ENCODE data around the gene PTPRR. TPM values are rescaled to one million over a fixed set of nuclear protein-coding genes. Genes with fewer than 3 reads are reported as not detected.

The PTPRR gene
- total RNA-seq, 1 experiment from 2014 or later, result 1.3 TPM

- no peaks in the 10 kb centered on the region for H3K27me3 ChIP-seq (replicated peaks; ENCODE audit: control insufficient read depth, insufficient read depth, low read length)
- ChIA-PET POLR2A (interaction anchor here (0.6 kb wide), 1 partner anchor 256 kb away, joined by 3 read pairs; no protein-coding TSS in a partner anchor), CTCF (interaction anchor here (0.6 to 1.1 kb wide), 4 partner anchors 23 to 922 kb away, joined by 3 to 5 read pairs (median 4); no protein-coding TSS in a partner anchor)
- H3K4me1 ChIP-seq, result peaks cover 28% of the 10 kb centered on the region
- peak overlapping the region; percentile 39 for H3K27ac Mint-ChIP-seq (ENCODE audit: unreplicated experiment)
- TF ChIP-seq, protein P1, sequence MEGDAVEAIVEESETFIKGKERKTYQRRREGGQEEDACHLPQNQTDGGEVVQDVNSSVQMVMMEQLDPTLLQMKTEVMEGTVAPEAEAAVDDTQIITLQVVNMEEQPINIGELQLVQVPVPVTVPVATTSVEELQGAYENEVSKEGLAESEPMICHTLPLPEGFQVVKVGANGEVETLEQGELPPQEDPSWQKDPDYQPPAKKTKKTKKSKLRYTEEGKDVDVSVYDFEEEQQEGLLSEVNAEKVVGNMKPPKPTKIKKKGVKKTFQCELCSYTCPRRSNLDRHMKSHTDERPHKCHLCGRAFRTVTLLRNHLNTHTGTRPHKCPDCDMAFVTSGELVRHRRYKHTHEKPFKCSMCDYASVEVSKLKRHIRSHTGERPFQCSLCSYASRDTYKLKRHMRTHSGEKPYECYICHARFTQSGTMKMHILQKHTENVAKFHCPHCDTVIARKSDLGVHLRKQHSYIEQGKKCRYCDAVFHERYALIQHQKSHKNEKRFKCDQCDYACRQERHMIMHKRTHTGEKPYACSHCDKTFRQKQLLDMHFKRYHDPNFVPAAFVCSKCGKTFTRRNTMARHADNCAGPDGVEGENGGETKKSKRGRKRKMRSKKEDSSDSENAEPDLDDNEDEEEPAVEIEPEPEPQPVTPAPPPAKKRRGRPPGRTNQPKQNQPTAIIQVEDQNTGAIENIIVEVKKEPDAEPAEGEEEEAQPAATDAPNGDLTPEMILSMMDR (IDR thresholded peaks at IDR 0.05; ENCODE audit: insufficient read depth in 1 of 2, low read depth in 1 of 2, low read length in 1 of 2, severe bottlenecking in 1 of 2, unreplicated experiment in 1 of 2), result no peak
- no peak overlapping the region for H3K4me3 ChIP-seq (ENCODE audit: low read depth, low read length)
- peak overlapping the region; percentile 32 for H3K4me3 Mint-ChIP-seq (ENCODE audit: unreplicated experiment)
- H3K9me3 Mint-ChIP-seq (ENCODE audit: unreplicated experiment), result no peaks in the 10 kb centered on the region
- DNase-seq, result peak in 1 of 2 experiments; percentile 16
- no peaks in the 10 kb centered on the region for H3K27me3 Mint-ChIP-seq (ENCODE audit: insufficient read depth, unreplicated experiment)
- H3K4me1 Mint-ChIP-seq (ENCODE audit: low read depth, unreplicated experiment), result peaks cover 6% of the 10 kb centered on the region
- no peaks in the 10 kb centered on the region for H3K36me3 ChIP-seq (ENCODE audit: control insufficient read depth, insufficient read depth, low read length)
- intact Hi-C loops (cut with micrococcal nuclease; ENCODE audit: unreplicated experiment), result loop anchor here (1.0 to 5.0 kb wide), 3 partner anchors 38 to 84 kb away; no protein-coding TSS in a partner anchor
- no TSS peak for BruUV-seq (replicated peaks)
- no peaks in the 10 kb centered on the region for H3K36me3 Mint-ChIP-seq (ENCODE audit: insufficient read depth, unreplicated experiment)
- no peaks in the 10 kb centered on the region for H3K9me3 ChIP-seq
Measured at GRCh38 chr12:70756118-70756517, 164.4 kb downstream of the PTPRR start.

DNA sequence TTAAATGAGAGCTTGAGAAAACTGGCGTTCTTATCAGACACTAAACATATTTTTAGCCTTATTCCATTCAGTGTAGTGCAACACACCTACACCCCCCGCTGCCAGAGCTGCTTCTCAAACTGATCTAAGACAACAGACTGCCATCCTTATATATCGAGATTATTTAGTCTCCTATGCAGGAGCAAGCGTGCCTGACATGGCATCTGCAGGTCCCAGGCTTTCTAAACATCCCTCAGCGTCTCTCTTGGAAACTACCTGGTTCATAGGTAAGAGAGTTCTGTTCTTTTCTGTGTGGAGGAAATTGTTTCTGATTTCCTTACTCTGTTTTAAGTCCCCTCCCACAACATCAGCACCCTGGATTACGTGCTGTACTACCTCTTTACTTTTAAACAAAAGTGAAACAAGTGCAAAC lies 166.2 kb downstream of the PTPRR start:
- peak overlapping the region; percentile 32 for H3K4me3 ChIP-seq (ENCODE audit: low read depth, low read length)
- H3K4me1 Mint-ChIP-seq (ENCODE audit: low read depth, unreplicated experiment), result peaks cover 6% of the 10 kb centered on the region
- ChIA-PET POLR2A (no interaction called here), CTCF (interaction anchor here (0.6 kb wide), 1 partner anchor 21 kb away, joined by 3 read pairs; no protein-coding TSS in a partner anchor)
- DNase-seq, result peak in 1 of 2 experiments; percentile 4
- TF ChIP-seq, protein P1 (IDR thresholded peaks at IDR 0.05; ENCODE audit: insufficient read depth in 1 of 2, low read depth in 1 of 2, low read length in 1 of 2, severe bottlenecking in 1 of 2, unreplicated experiment in 1 of 2), result no peak
- H3K27me3 Mint-ChIP-seq (ENCODE audit: insufficient read depth, unreplicated experiment), result no peaks in the 10 kb centered on the region
- no peaks in the 10 kb centered on the region for H3K36me3 Mint-ChIP-seq (ENCODE audit: insufficient read depth, unreplicated experiment)
- H3K4me3 Mint-ChIP-seq (ENCODE audit: unreplicated experiment), result peak overlapping the region; percentile 73
- no peaks in the 10 kb centered on the region for H3K9me3 Mint-ChIP-seq (ENCODE audit: unreplicated experiment)
- no peaks in the 10 kb centered on the region for H3K36me3 ChIP-seq (ENCODE audit: control insufficient read depth, insufficient read depth, low read length)
- no peaks in the 10 kb centered on the region for H3K27me3 ChIP-seq (replicated peaks; ENCODE audit: control insufficient read depth, insufficient read depth, low read length)
- BruUV-seq (replicated peaks), result no TSS peak
- no peaks in the 10 kb centered on the region for H3K9me3 ChIP-seq
- H3K27ac Mint-ChIP-seq (ENCODE audit: unreplicated experiment), result peak overlapping the region; percentile 34
- peaks cover 28% of the 10 kb centered on the region for H3K4me1 ChIP-seq
- intact Hi-C loops (cut with micrococcal nuclease; ENCODE audit: unreplicated experiment), result no loop called here

- peak overlapping the region; percentile 3 for H3K4me3 Mint-ChIP-seq (ENCODE audit: unreplicated experiment)
- no peak overlapping the region for H3K4me3 ChIP-seq (ENCODE audit: low read depth, low read length)
- POLR2A ChIA-PET, result no interaction called here
- no peak for DNase-seq
- H3K27me3 Mint-ChIP-seq (ENCODE audit: insufficient read depth, unreplicated experiment), result no peaks in the 10 kb centered on the region
- TF ChIP-seq, protein P1 (IDR thresholded peaks at IDR 0.05; ENCODE audit: insufficient read depth in 1 of 2, low read depth in 1 of 2, low read length in 1 of 2, severe bottlenecking in 1 of 2, unreplicated experiment in 1 of 2), result no peak
- BruUV-seq (replicated peaks), result no TSS peak
- CTCF ChIA-PET, result no interaction called here
- no peaks in the 10 kb centered on the region for H3K9me3 ChIP-seq
- intact Hi-C loops (cut with micrococcal nuclease; ENCODE audit: unreplicated experiment), result no loop called here
- no peaks in the 10 kb centered on the region for H3K4me1 Mint-ChIP-seq (ENCODE audit: low read depth, unreplicated experiment)
- no peaks in the 10 kb centered on the region for H3K9me3 Mint-ChIP-seq (ENCODE audit: unreplicated experiment)
- no peaks in the 10 kb centered on the region for H3K36me3 Mint-ChIP-seq (ENCODE audit: insufficient read depth, unreplicated experiment)
- H3K36me3 ChIP-seq (ENCODE audit: control insufficient read depth, insufficient read depth, low read length), result no peaks in the 10 kb centered on the region
- H3K4me1 ChIP-seq, result peaks cover 17% of the 10 kb centered on the region
- H3K27me3 ChIP-seq (replicated peaks; ENCODE audit: control insufficient read depth, insufficient read depth, low read length), result no peaks in the 10 kb centered on the region
- no peak overlapping the region for H3K27ac Mint-ChIP-seq (ENCODE audit: unreplicated experiment)
Measured at GRCh38 chr12:70752327-70752726, 168.2 kb downstream of the PTPRR start.
